VCaP (cell line): ENCODE measurements around the gene MFRP.

Source experiments
- H3K27ac ChIP-seq: fragments of 450-650 bp; 2 replicates; pipeline ENCODE4 v1.5.1; 2017
- TF ChIP-seq, protein P1 (sequence below): fragments of 450-650 bp; conservative IDR thresholded peaks from 2 replicates; pipeline ENCODE4 v1.5.1; 2017; ENCODE audit warnings: mild to moderate bottlenecking, moderate library complexity

The MFRP gene

GRCh38 chr11:119371067-119371601 lies 24.6 kb upstream of the MFRP start:
- TF ChIP-seq, protein P1, sequence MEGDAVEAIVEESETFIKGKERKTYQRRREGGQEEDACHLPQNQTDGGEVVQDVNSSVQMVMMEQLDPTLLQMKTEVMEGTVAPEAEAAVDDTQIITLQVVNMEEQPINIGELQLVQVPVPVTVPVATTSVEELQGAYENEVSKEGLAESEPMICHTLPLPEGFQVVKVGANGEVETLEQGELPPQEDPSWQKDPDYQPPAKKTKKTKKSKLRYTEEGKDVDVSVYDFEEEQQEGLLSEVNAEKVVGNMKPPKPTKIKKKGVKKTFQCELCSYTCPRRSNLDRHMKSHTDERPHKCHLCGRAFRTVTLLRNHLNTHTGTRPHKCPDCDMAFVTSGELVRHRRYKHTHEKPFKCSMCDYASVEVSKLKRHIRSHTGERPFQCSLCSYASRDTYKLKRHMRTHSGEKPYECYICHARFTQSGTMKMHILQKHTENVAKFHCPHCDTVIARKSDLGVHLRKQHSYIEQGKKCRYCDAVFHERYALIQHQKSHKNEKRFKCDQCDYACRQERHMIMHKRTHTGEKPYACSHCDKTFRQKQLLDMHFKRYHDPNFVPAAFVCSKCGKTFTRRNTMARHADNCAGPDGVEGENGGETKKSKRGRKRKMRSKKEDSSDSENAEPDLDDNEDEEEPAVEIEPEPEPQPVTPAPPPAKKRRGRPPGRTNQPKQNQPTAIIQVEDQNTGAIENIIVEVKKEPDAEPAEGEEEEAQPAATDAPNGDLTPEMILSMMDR: no peak
- H3K27ac ChIP-seq: no peak overlapping the region

DNA sequence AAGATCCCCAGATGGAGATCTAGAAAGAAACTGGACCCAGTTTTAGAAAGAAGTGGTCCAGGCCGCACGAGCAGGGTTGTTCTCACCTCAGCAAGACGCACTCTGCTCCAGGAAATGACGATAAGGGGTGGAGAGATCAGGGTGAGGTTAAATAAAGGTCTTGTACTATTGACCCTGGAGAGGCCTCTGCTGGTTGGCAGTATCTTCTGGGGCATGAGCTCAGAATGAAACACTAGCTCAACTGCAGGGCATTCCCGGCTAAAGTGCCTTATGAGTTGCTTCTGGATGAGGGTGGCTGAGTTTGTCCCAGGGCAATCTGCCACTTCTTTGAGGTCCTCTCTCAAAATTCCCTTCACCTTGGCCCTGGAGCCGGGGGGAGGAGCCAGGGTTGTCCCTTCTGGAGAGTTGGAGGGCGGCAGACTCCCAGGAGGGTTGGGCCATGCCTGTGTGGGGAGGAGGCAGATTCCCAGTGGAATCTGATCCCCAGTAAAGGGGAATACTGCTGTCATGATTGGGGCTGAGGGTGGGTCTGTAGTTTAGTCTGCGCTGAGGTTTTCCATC lies 24.1 kb upstream of the MFRP start:
- TF ChIP-seq, protein P1: no peak
- H3K27ac ChIP-seq: no peak overlapping the region

- no peak overlapping the region for H3K27ac ChIP-seq
- TF ChIP-seq, protein P1: no peak
These were observed 22.8 kb upstream of the MFRP start for GRCh38 chr11:119369132-119369925.

GRCh38 chr11:119368121-119369034 lies 21.9 kb upstream of the MFRP start:
- H3K27ac ChIP-seq: no peak overlapping the region
- TF ChIP-seq, protein P1: no peak

DNA sequence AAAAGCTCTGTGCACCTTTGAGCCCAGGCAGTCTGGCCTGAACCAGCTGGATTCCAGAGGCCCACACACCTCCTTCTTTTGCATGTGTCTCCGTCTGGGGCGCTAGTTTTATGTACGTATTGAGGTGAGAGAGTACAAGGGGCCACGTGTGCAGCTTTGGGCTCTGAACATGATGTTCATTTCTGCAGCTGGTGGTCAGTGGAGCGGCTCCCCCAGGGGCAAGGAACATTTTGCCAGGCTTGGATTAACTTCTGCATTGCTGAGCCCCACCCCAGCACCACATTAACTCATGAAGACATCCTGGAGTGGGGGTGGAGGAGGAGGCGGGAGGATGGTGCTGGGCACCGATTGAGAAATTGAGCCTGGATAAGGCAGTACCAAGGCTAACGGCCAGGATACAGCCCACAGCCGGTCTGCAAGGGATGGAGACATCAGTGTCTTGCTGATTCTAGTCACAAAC lies 21.2 kb upstream of the MFRP start:
- no peak overlapping the region for H3K27ac ChIP-seq
- TF ChIP-seq, protein P1: no peak

DNA sequence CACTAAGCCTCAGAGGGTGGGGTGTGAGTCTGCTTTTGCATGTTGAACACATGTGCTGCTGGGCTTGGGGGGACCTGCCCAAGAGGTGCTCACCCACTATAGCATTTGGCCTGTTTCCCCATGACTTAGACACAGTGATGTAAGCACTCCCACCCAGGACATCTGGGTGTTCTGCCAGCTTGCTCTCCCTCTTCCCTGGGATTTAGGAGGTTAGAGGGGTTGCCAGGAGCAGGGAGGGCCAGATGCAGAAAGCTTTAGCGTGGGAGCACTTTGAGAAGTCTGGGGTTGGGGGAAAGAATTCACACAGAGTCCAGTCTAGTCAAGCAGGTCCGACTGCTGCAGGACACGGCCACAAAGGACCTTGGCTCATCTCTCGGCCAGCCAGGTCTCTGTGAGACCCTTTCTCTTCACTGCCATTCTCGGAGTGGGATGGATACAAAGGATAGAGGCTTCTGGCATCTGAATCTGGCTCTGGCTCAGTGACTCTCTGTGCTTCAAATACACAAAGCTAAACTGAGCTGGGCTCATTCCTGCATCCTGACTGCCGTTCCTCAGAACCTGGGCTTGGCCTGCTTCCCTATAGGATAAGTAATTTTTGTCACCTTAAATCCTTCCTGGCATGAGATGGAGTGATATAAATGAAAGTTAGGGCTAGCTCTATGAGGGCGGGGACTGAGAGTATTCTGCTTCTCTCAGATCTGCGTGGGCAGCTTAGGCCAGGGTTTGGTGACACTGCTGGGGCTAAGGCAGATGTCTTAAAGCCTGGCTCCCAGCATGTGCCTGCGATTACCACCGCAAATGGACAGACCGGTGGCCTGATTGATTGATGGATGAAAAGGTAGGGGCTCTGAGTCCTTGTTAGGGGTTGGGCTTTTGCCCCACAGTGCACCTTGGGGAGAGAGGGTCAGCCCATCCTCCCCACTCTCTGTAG lies 20.4 kb upstream of the MFRP start:
- no peak overlapping the region for H3K27ac ChIP-seq
- TF ChIP-seq, protein P1: no peak
